ENCODE results near the gene METTL27.

DNA sequence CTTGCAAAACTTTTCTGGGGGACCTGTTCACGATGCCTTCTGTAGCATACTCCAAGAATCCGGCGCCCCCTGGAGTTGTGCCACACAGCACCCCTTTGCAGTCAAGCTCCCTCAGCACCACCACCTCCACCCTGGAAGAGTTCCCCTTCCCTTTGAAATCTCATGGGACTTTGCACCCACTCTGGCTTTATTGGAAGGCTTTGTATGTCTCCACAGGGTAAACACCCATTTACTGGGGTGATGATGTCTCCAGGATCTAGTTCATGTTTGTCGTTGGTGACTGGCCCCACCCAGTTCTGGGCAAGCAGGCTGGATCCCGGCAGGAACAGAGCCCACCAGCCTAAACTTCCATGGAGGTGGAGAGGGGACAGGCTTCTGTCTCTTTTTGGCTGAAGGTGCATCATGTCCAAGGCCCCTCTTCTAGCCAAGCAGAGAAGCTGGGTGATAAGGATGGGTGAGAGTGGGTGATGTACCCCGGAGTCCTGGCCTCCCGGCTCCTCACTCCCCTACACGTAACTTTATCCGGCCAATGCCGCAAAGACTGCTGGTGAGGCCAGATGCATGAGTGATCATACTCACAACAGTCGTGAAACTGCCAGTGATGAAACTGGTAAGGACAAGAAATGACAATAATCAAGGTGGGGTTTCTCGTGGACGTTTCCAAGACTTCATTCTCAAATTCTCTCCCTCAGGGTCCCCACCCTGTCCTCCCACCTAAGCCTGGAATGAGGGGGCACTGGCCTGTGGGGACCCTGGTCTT is 12.2 kb downstream of the METTL27 start:
- TF ChIP-seq POLR2A (IDR thresholded peaks at IDR 0.05) (no peak), POLR2AphosphoS5 (IDR thresholded peaks at IDR 0.05) (no peak)
- TF ChIP-seq, protein P1, sequence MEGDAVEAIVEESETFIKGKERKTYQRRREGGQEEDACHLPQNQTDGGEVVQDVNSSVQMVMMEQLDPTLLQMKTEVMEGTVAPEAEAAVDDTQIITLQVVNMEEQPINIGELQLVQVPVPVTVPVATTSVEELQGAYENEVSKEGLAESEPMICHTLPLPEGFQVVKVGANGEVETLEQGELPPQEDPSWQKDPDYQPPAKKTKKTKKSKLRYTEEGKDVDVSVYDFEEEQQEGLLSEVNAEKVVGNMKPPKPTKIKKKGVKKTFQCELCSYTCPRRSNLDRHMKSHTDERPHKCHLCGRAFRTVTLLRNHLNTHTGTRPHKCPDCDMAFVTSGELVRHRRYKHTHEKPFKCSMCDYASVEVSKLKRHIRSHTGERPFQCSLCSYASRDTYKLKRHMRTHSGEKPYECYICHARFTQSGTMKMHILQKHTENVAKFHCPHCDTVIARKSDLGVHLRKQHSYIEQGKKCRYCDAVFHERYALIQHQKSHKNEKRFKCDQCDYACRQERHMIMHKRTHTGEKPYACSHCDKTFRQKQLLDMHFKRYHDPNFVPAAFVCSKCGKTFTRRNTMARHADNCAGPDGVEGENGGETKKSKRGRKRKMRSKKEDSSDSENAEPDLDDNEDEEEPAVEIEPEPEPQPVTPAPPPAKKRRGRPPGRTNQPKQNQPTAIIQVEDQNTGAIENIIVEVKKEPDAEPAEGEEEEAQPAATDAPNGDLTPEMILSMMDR (IDR thresholded peaks at IDR 0.05), result no peak

Measured in gastroesophageal sphincter (tissue), 3 donors.